ENCODE data around the gene CYSRT1. TPM values are rescaled to one million over a fixed set of nuclear protein-coding genes. Genes with fewer than 3 reads are reported as not detected.
A peak's percentile ranks its signal among the peaks of the same experiment; 100 is the strongest.

CYSRT1 gene
- polyA plus RNA-seq, 12 donors, result 0.91 to 3.2 (median 2.1) TPM; not detected in 2

- DNase-seq, result no peak
Measured at GRCh38 chr9:137189297-137190295, 35.4 kb upstream of the CYSRT1 start.

- DNase-seq, result no peak
Measured at GRCh38 chr9:137190315-137190856, 34.6 kb upstream of the CYSRT1 start.

- DNase-seq, result no peak
Measured at GRCh38 chr9:137191245-137191644, 33.7 kb upstream of the CYSRT1 start.

GRCh38 chr9:137191691-137192447 lies 33.1 kb upstream of the CYSRT1 start:
- DNase-seq, result no peak

- no peak for DNase-seq
Measured at GRCh38 chr9:137192448-137192780, 32.6 kb upstream of the CYSRT1 start.

- no peak for DNase-seq
Measured at GRCh38 chr9:137192859-137193258, 32.1 kb upstream of the CYSRT1 start.

GRCh38 chr9:137193771-137194170 lies 31.2 kb upstream of the CYSRT1 start:
- no peak for DNase-seq

GRCh38 chr9:137194388-137194787 lies 30.6 kb upstream of the CYSRT1 start:
- no peak for DNase-seq

- DNase-seq, result no peak
Measured at GRCh38 chr9:137194909-137195308, 30.1 kb upstream of the CYSRT1 start.

GRCh38 chr9:137195525-137196220 lies 29.3 kb upstream of the CYSRT1 start:
- no peak for DNase-seq

- no peak for DNase-seq
Measured at GRCh38 chr9:137198051-137198901, 26.7 kb upstream of the CYSRT1 start.

GRCh38 chr9:137198902-137199283 lies 26.1 kb upstream of the CYSRT1 start:
- no peak for DNase-seq

GRCh38 chr9:137199411-137200121 lies 25.4 kb upstream of the CYSRT1 start:
- DNase-seq, result no peak

- DNase-seq, result peak; percentile 96
Measured at GRCh38 chr9:137200311-137201204, 24.4 kb upstream of the CYSRT1 start, which contains the start of gene TPRN. TSS of gene TPRN (minus strand) at chr9:137200741. CDS start at chr9:137200711, 30 bp downstream.

GRCh38 chr9:137201205-137201868 lies 23.6 kb upstream of the CYSRT1 start:
- DNase-seq, result no peak

GRCh38 chr9:137202966-137203365 lies 22.0 kb upstream of the CYSRT1 start:
- no peak for DNase-seq

GRCh38 chr9:137204731-137205125 lies 20.2 kb upstream of the CYSRT1 start:
- DNase-seq, result no peak

All from muscle of arm (tissue), 12 donors.